GM19035 (cell line): ENCODE data around the gene KRTAP1-5.
"Not testable (repeated sequence)": the region's sequence is repeated elsewhere in the genome, so short reads cannot be mapped to it uniquely, and the experiment has no call there.

Experiments used
- ATAC-seq: cut with Tn5 transposase; IDR thresholded peaks from one replicate; pipeline ENCODE4 v1.9.1; 2021; ENCODE audit not compliant: unreplicated experiment

The KRTAP1-5 gene, protein sequence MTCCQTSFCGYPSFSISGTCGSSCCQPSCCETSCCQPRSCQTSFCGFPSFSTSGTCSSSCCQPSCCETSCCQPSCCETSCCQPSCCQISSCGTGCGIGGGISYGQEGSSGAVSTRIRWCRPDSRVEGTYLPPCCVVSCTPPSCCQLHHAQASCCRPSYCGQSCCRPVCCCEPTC

DNA sequence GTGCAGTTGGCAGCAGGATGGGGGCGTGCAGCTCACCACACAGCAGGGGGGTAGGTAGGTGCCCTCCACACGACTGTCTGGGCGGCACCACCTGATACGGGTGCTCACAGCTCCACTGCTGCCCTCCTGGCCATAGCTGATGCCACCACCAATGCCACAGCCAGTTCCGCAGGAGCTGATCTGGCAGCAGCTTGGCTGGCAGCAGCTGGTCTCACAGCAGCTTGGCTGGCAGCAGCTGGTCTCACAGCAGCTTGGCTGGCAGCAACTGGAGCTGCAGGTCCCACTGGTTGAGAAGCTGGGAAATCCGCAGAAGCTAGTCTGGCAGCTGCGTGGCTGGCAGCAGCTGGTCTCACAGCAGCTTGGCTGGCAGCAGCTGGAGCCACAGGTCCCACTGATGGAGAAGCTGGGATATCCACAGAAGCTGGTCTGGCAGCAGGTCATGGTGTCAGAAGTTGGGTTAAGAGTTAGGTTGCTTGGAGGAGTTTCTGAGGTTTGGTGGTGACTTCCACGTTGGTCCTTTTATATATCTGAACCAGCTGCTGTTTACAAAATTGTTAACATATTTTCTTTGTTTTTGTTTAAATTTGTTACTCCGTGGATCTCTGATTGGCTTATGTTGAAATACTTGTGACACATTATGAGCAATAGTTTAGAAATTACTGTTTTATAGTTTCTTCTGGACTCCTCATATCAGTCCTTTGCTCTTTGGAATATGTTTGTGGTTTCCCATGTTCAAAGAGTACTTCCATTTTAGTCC lies at the start of gene KRTAP1-5:
Gene KRTAP1-5 (minus strand): TSS at position 494 of the 757 bp plus-strand sequence. CDS start 53 bp downstream, at position 441.
- no peak for ATAC-seq

DNA sequence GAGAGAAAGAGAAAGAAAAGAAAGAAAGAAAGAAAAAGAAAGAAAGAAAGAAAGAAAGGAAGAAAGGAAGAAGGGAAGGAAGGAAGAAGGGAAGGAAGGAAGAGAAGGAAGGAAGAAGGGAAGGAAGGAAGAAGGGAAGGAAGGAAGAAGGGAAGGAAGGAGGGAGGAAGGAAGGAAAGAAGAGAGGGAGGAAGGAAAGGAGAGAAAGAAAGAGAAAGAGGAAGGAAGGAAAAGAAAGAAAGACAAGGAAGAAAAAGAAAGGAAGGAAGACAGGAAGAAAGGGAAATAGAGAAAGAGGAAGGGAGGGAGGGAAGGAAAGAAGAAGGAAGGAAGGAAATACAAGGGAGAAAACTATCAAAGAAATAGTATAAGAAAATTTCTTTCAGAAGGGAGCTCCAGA lies 49.8 kb upstream of the KRTAP1-5 start:
- ATAC-seq: no peak

DNA sequence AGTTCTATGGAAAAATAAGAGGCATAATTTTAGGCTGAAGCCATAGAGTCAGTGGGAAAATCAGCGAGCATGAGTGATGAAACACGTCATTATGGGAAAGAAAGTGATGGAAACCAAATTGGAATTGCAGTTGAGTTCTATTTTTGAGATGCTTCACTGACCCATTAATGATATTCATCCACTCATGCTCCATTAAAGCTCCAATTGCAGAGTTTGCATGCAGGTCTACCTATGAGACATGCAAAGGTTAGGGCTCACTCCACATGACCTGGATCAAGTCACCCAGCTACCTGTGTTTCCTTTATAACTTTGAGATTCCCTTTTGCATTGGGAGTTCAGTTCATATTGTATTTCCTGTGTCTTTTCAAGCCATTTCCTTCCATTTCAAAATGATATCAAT lies 46.7 kb upstream of the KRTAP1-5 start:
- no peak for ATAC-seq

DNA sequence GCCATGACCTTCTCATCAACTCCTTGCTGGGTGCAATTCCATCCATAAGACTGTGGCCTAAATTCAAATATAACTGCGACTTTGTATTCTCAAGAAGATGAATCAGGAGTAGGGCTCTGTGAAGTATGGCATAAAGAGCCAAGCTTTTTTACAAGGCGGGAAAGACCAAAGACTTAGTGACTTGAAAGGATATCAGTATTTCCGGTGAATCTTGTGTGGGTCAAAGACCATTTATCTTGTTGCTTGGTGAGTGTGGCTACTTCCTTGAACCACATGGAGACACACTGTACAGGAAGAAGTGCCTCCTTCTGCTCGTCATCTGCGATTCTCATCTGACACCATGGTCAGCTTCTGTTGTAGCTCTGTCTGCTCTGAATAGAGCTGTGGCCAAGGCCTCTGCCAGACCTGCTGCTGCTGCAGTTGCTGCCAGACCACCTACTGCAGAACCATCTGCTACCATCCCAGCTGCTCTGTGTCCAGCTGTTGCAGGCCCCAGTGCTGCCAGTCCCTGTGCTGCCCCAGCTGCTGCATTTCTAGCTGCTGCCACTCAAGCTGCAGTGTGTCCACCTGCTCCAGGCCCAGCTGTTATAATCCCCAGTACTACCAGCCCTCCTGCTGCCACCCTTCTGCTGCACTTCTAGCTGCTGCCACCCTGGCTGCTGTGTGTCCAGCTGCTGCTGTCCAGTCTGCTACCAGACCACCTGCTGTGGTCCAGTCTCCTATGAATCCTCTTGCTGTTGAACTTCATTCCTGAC lies 44.8 kb upstream of the KRTAP1-5 start:
- no peak for ATAC-seq

DNA sequence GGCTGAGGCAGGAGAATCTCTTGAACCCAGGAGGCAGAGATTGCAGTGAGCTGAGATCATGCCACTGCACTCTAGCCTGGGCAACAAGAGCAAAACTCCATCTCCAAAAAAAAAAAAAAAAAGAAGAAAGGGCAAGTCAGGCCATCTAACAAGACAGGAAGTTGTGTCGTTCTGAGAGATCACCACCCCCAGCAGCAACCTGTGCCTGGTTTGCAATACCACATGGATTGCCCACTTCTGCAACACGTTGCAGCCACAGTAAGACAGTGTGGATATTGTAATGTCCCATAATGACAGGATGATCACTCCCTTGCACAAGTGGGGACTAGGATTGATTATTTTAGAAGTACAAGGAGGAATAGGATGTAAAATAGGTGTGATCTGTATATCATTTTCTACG lies 42.0 kb upstream of the KRTAP1-5 start:
- ATAC-seq: no peak

DNA sequence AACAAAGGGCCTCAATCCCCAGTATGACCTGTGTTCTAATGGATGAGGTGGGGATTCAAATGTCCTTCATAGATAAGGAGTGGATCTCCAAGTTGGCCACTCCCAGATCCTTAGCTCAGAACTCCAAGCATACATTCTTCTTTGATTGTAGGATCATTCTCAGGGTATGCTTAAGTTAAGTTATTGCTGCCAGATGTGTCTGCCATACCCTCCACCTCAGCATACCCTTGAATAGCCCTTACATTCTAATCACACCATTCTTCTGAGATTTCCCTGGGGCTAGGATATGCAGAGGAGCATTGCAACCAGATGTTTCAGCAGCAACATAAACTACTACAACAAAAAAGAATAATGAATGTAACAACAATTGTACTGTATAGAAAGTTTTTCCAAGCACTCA lies 40.3 kb upstream of the KRTAP1-5 start:
- no peak for ATAC-seq

DNA sequence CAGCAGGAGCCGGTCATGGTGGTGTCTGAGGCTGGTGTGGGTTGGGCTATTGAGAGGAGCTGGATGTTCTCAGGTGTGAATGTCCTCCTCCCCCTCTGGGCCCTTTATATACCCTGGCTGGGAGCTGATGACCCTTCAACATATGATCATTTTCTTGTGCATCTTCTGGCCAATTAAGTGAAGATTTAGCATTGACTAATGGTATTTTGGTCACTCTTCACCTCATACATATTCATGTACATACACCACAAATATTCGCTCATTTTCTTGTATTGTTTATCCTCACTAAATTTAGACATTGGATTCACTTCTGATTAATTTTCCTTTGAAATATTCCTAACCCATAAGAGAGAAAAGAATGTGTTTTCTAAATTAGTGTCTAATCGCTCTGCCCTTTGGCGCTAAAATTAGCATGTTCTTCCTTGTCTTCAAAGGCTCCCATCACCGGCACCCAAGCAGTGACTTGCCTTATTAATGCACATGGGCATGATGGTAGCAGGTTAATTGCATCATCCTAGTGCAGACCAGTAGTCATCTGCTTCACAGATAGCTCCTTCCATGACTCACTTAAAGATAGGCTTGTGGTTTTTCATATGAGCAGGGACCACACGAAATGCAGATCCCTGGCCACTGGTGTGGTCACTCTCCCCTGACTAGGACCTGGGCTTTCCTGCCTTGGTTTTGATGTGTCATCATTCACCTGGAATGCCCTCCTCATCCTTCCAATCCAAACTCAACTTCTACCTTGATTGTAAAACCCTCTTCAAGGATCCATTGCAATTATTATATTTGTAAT lies 39.0 kb upstream of the KRTAP1-5 start, which contains the start of gene KRTAP2-4:
Gene KRTAP2-4 (minus strand): TSS at position 51 of the 796 bp plus-strand sequence. CDS start 34 bp downstream, at position 17.
- no peak for ATAC-seq

DNA sequence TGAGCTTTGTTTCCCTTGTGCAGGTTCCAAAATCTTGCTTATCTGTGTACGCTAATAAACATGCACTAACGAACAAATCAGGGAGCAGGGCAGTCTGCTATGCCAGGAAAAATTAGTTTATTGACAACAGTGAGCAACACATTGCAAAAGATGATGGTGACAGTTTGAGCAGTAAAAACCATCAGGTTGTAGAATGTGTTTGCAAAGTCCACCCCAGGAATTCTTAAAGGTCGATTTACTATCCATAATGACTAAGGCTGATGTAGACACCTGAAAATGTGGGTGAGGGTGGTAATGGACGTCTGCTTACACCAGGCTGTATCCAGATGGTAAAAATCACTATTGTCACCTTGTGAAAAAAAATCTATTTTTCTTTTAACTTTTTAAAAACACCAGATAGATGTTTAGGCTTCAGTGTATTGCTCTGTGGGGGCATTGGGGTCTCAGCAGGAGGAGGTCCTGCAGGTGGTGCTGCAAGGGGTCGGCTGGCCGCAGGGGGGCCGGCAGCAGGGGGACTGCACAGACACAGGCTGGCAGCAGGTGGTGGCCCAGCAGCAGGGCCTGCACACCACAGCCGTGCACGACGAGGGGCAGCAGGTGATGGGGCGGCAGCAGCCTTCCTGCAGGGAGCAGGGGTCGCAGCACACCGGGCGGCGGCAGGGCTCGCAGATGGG lies 38.1 kb upstream of the KRTAP1-5 start:
- ATAC-seq: not testable (repeated sequence)

DNA sequence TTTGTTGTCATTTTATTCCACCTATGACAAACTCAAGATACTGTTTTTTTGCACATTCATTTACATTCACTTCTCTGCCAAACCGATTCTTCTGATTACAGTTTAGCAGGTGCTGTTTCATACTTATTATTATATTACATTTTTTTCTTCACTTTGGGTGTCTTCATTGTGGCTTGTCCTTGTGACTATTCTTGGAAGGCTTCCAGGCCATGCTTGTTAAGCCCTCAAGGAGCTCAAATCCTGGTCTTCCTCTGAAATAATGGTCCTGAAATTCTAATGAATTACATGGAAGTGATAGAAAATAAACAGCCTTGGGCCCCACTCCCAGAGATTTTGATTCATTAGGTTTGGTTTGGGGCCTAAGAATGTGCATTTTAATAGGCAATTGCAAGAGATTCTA lies 37.3 kb upstream of the KRTAP1-5 start:
- ATAC-seq: no peak

DNA sequence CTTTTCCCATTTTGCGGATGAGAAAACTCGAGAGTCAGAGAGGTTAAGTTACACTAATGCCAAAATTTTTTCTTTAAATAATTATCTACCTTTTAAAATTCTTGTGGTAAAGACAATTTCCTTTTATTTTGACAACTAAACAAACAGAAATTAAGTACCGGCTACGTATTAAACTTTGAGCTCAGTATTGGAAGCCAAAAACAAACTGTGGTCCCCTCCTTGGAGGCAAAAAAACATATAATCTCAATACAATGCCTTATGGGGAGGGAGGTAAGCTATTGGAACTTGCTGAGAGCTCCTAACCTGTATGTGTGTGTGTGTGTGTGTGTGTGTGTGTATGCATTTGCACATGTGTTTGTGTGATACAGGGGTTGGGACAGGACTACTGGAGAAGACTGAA lies 36.4 kb upstream of the KRTAP1-5 start:
- no peak for ATAC-seq

DNA sequence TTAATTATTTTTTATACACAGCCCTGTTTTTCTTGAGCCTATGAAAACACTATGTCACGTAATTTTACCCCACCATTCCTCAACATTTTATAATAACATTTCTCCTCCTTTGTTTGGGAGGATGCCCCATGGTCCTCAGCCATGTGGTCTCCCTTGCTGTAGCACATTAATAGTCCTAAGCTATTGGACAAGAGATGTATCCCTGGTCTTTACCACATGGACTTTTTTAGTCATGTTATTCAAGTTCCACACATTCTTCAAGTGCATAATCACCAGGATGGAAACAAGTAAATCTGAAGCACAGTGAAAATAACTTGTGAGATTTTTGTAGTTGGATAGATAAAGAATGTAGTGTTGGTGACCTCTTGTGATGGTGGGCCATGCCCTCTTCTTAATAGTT lies 35.0 kb upstream of the KRTAP1-5 start:
- no peak for ATAC-seq

DNA sequence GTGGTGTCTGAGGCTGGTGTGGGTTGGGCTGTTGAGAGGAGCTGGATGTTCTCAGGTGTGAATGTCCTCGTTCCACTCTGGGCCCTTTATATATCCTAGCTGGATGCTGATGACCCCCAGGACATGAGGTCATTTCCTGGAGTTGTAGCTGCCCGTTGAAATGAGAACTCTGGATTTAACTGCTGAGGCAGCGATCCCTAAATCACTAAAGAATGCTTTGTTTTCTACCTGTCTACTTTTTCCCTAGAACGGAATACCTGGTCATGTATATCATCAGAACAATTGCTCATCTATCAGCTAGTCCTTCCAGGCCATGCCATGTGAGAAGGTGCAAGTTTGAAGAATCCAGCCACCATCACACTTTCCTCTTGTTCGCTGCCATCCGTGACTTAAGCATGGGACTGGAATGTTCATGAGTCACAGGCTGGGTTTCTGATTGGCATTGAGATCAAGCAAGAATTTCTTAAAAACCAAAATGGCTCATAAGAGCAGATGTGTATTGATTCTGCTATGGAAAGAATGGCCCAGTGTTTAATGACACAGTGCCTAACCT lies 33.1 kb upstream of the KRTAP1-5 start, which contains the start of gene KRTAP2-3:
Gene KRTAP2-3 (minus strand): TSS at position 63 of the 553 bp plus-strand sequence. CDS start 64 bp downstream, outside the sequence.
- ATAC-seq: no peak

DNA sequence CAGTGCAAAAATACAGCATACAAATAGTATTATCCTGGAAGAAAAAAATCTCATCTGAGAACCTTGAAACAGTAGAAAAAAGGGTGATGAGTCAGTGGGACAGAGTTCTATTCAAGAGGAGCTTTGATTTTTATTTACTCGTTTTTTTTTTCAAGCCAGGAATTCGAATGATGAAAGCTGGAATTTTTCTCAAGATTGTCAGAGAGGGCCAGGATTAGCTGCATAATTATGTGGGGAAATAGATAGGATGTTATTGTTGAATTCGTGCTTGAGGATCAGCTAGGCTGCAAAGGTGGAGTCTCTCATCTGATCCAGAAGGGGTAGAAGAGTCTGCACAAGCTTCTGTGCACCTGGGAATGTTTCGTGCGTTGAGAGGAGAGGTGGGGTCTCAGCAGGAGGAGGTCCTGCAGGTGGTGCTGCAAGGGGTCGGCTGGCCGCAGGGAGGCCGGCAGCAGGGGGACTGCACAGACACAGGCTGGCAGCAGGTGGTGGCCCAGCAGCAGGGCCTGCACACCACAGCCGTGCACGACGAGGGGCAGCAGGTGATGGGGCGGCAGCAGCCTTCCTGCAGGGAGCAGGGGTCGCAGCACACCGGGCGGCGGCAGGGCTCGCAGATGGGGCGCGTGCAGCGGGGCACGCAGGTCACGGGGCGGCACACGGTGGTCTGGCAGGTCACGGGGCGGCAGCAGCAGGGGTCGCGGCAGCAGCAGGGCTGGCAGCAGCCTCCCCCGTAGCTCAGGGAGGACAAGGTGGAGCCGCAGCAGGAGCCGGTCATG lies 32.5 kb upstream of the KRTAP1-5 start:
- not testable (repeated sequence) for ATAC-seq

DNA sequence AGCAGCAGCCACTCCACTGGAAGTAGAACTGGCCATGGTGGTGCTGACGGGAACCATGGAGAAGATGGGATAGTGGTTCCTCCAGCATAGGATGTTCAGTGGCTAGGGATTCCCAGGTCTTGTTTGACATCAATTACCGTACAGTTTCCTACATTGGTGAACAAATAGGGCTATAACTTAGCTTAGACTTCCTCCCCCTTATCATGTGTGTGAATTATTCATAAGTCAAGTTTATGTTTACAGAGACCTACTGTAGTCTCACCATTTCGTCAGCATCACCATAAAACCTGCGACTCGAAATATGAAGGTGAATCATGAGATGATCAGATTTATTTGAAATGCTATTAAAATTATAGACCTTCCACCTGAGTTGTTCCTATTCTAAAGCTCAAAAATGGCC lies 31.7 kb upstream of the KRTAP1-5 start:
- no peak for ATAC-seq

DNA sequence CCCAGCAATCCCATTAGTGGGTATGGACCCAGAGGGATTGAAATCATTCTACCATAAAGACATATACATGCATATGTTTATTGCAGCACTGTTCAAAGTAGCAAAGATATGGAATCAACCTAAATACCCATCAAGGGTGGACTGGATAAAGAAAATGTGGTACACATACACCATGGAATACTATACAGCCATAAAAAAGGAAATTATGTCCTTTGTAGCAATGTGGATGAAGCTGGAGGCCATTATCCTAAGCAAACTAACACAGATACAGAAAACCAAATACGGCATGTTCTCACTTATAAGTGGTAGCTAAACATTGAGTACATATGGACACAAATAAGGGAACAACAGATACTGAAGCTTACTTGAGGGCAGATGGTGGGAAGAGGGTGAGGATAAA lies 30.5 kb upstream of the KRTAP1-5 start:
- ATAC-seq: no peak

DNA sequence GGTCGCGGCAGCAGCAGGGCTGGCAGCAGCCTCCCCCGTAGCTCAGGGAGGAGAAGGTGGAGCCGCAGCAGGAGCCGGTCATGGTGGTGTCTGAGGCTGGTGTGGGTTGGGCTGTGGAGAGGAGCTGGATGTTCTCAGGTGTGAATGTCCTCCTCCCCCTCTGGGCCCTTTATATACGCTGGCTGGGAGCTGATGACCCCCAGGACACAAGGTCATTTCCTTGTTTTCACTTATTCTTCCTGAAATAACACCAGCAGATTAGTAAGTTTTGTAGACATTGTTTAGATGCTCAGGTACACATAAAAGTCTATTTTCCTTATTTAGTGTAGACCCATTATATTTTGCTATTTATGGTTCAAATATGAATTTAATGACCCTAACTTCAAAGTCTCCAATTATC lies 28.1 kb upstream of the KRTAP1-5 start, which contains the start of gene KRTAP2-2:
Gene KRTAP2-2 (minus strand): TSS at position 101 of the 400 bp plus-strand sequence. CDS start 19 bp downstream, at position 82.
- ATAC-seq: not testable (repeated sequence)

DNA sequence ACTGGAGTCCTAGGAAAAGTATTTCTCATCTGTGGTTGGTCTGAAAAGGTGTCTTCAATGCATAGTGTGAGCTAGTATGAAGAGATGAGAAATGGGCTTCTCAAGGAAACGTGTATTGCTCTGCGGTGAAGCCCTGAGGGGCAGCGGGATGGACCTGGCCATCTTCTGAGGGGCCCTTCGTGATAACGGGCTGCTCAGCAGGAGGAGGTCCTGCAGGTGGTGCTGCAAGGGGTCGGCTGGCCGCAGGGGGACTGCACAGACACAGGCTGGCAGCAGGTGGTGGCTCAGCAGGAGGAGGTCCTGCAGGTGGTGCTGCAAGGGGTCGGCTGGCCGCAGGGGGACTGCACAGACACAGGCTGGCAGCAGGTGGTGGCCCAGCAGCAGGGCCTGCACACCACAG lies 27.5 kb upstream of the KRTAP1-5 start:
- ATAC-seq: not testable (repeated sequence)

DNA sequence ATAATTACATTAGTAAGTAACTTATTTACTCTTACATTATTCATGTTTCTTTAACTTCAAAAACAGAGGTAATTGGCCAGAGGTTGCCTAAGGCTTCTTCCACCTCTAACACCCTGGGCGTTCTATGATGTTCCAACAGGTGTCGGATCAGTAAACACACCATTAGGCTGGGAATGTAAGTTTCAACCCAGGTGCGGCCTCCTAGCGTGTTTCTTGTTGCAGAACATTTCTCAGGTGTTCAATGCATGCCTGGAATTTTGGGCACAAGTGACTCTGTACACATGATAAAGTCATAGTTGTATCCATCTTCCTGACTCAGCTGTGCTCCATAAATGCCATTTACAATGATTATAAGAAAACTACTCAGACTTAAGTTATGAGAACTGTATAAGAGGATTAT lies 27.0 kb upstream of the KRTAP1-5 start:
- no peak for ATAC-seq

DNA sequence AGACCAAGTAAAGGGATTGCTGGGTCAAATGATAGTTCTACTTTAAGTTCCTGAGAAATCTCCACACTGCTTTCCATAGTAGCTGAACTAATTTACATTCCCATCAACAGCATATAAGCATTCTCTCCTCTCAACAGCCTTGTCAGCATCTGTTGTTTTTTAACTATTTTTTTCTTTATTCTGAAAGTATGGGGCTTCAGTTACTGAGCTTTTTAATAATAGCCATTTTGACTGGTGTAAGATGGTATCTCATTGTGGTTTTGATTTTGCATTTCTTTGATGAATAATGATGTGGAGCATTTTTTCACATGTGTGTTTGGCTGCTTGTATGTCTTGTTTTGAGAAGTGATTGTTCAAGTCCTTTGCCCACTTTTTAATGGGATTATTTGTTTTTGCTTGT lies 25.6 kb upstream of the KRTAP1-5 start:
- ATAC-seq: no peak
